ENCODE measurements around the gene LTB. TPM values are rescaled to one million over a fixed set of nuclear protein-coding genes. Genes with fewer than 3 reads are reported as not detected.

LTB gene
- total and polyA plus RNA-seq, 2 of the 13 experiments (the other 11 are each of a cell fraction or from before 2014, with no cell fraction given): 0.09 to 0.22 TPM

DNA sequence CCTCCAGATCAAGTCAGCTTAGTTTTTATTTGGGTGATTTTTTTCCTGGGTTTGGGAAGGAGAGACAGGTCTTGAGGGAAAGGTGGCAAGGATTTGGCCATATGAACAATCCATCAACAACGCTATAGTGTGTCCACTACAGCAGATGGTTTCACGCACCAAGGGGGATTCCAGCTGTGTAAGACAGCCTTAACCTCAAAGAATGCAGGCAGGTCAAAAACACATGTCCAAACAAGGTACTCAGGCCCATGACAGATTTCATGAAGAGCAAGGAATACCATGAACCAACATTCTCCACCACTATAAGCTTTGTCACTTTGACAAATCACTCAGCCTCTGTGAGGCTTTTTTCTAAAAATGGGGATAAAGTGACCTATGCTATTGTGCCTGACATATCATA is 34.8 kb upstream of the LTB start:
- no peaks in the 10 kb centered on the region; a peak in 1 of 5 replicates for H3K27me3 ChIP-seq (ENCODE audit: control insufficient read depth in 1 of 2, insufficient read depth in 2 of 2, low read length in 2 of 2)
- no peak overlapping the region for H3K4me2 ChIP-seq (ENCODE audit: low read depth, low read length)
- FAIRE-seq (no peak), ATAC-seq (no peak), DNase-seq (ENCODE audit: low spot score) (no peak)
- peaks cover 13% of the 10 kb centered on the region for H3K79me2 ChIP-seq (ENCODE audit: insufficient read depth, low read length)
- no peak overlapping the region for H2AFZ ChIP-seq (ENCODE audit: low read length)
- no peak overlapping the region for H3K9ac ChIP-seq (ENCODE audit: insufficient read depth, low read depth, low read length)
- BruUV-seq (replicated peaks): no TSS peak
- POLR2A ChIA-PET: no interaction called here
- CTCF ChIA-PET (ENCODE audit: low intra/inter-chr PET ratio, low total read pairs): no interaction called here
- H3K4me3 ChIP-seq (replicated peaks in 1 of 3; ENCODE audit: insufficient read depth in 1 of 3, low read depth in 2 of 3, low read length in 3 of 3): no peak overlapping the region
- H3K36me3 ChIP-seq (replicated peaks in 1 of 2; ENCODE audit: control insufficient read depth in 1 of 2, insufficient read depth in 2 of 2, low read length in 2 of 2): no peaks in the 10 kb centered on the region
- no peak overlapping the region for H3K27ac ChIP-seq (ENCODE audit: extremely low read length, insufficient read depth, low read length)
- in situ Hi-C loops (cut with HindIII; ENCODE audit: extremely low pct_ligation_motif_present, low pct_unique_long_range_greater_than_20kb) (no loop called here), intact Hi-C loops (cut with micrococcal nuclease; ENCODE audit: unreplicated experiment) (no loop called here)
- H3K9me3 ChIP-seq (ENCODE audit: low read length): no peaks in the 10 kb centered on the region
- peaks cover 44% of the 10 kb centered on the region for H3K4me1 ChIP-seq (ENCODE audit: insufficient read depth, low read length)
- TF ChIP-seq, protein P1, sequence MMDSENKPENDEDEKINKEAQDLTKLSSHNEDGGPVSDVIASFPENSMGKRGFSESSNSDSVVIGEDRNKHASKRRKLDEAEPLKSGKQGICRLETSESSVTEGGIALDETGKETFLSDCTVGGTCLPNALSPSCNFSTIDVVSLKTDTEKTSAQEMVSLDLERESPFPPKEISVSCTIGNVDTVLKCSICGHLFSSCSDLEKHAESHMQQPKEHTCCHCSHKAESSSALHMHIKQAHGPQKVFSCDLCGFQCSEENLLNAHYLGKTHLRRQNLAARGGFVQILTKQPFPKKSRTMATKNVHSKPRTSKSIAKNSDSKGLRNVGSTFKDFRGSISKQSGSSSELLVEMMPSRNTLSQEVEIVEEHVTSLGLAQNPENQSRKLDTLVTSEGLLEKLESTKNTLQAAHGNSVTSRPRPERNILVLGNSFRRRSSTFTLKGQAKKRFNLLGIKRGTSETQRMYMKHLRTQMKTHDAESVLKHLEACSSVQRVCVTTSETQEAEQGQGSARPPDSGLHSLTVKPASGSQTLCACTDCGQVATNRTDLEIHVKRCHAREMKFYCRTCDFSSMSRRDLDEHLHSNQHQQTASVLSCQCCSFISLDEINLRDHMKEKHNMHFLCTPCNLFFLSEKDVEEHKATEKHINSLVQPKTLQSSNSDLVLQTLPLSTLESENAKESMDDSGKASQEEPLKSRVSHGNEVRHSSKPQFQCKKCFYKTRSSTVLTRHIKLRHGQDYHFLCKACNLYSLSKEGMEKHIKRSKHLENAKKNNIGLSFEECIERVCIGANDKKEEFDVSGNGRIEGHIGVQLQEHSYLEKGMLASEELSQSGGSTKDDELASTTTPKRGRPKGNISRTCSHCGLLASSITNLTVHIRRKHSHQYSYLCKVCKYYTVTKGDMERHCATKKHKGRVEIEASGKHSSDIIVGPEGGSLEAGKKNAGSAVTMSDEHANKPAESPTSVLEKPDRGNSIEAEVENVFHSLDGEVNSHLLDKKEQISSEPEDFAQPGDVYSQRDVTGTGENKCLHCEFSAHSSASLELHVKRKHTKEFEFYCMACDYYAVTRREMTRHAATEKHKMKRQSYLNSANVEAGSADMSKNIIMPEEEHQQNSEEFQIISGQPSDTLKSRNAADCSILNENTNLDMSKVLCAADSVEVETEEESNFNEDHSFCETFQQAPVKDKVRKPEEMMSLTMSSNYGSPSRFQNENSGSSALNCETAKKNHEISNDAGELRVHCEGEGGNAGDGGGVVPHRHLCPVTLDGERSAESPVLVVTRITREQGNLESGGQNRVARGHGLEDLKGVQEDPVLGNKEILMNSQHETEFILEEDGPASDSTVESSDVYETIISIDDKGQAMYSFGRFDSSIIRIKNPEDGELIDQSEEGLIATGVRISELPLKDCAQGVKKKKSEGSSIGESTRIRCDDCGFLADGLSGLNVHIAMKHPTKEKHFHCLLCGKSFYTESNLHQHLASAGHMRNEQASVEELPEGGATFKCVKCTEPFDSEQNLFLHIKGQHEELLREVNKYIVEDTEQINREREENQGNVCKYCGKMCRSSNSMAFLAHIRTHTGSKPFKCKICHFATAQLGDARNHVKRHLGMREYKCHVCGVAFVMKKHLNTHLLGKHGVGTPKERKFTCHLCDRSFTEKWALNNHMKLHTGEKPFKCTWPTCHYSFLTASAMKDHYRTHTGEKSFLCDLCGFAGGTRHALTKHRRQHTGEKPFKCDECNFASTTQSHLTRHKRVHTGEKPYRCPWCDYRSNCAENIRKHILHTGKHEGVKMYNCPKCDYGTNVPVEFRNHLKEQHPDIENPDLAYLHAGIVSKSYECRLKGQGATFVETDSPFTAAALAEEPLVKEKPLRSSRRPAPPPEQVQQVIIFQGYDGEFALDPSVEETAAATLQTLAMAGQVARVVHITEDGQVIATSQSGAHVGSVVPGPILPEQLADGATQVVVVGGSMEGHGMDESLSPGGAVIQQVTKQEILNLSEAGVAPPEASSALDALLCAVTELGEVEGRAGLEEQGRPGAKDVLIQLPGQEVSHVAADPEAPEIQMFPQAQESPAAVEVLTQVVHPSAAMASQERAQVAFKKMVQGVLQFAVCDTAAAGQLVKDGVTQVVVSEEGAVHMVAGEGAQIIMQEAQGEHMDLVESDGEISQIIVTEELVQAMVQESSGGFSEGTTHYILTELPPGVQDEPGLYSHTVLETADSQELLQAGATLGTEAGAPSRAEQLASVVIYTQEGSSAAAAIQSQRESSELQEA (CRISPR knock-in tag; IDR thresholded peaks at IDR 0.05; ENCODE audit: not compliant biosample characterization): no peak
- TF ChIP-seq ZNF552 (CRISPR knock-in tag; IDR thresholded peaks at IDR 0.05; ENCODE audit: borderline replicate concordance) (no peak), TOPORS (CRISPR knock-in tag; IDR thresholded peaks at IDR 0.05) (no peak), ZNF264 (CRISPR knock-in tag; IDR thresholded peaks at IDR 0.05) (no peak), REXO4 (CRISPR knock-in tag; IDR thresholded peaks at IDR 0.05; ENCODE audit: borderline replicate concordance) (no peak), HDAC1 (CRISPR knock-in tag; IDR thresholded peaks at IDR 0.05) (no peak), CREBL2 (CRISPR knock-in tag; IDR thresholded peaks at IDR 0.05; ENCODE audit: borderline replicate concordance) (no peak), RFXANK (CRISPR knock-in tag; IDR thresholded peaks at IDR 0.05) (no peak), ELF1 (CRISPR knock-in tag; IDR thresholded peaks at IDR 0.05) (no peak)
- H4K20me1 ChIP-seq (ENCODE audit: insufficient read depth, low read length): peaks cover under 1% of the 10 kb centered on the region; the same call in 1 of the 2 replicates
- WGBS (ENCODE audit: low lambda C conversion rate): 56% methylated on average over 2 of the region's 2 CpGs
